Measurements from ENCODE around the gene SOST.

- TF ChIP-seq CTCF (conservative IDR thresholded peaks at IDR 0.05) (no peak), EZH2 (IDR thresholded peaks at IDR 0.05; ENCODE audit: low read depth) (no peak)
These were observed 33.0 kb upstream of the SOST start for GRCh38 chr17:43791589-43791988.
